ENCODE data around the gene ADAMTS2.

The ADAMTS2 gene

DNA sequence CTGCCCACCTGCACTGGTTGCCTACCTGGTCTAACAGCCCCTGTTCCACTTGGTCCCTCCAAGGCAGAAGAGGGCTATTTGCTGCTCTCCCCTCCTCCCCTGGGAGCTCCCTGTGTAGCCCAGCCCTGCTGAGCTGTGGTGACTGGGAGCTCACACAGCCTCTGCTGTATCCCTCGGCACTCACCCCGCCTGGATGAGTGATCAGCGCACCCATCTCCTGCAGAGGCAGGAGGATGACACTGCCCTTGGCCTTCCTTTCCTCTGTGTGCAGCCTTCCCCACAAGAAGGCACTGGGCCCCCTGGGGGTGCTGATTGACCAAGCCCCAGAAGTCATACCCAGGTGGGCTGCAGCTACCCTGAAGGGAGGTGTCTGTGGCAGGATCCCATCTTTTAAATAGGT, 134.2 kb downstream of the ADAMTS2 start:
- no peak for DNase-seq

DNA sequence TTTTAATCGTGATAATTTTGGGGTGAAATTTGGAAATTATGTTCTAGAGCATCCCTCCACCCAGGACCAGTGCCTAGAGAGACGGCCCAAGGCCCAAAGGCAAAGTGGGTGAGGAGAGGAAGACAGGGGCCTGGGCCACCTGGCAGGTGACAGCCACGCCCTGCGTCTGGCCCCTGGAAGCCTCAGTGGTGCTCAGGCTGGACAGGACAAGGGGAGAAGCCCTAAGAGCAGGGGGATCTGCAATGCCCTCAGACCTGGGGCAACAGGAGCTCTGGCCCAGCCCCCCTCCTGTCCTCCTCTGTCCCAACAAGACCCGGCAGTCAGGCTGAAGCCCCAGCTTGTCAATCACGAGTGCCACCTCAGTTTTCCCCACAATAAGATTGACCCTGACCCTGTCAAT, 134.8 kb downstream of the ADAMTS2 start:
- DNase-seq = no peak

GRCh38 chr5:179209359-179210150, 135.7 kb downstream of the ADAMTS2 start:
- no peak for DNase-seq

GRCh38 chr5:179208706-179209358, 136.4 kb downstream of the ADAMTS2 start:
- DNase-seq = no peak

DNA sequence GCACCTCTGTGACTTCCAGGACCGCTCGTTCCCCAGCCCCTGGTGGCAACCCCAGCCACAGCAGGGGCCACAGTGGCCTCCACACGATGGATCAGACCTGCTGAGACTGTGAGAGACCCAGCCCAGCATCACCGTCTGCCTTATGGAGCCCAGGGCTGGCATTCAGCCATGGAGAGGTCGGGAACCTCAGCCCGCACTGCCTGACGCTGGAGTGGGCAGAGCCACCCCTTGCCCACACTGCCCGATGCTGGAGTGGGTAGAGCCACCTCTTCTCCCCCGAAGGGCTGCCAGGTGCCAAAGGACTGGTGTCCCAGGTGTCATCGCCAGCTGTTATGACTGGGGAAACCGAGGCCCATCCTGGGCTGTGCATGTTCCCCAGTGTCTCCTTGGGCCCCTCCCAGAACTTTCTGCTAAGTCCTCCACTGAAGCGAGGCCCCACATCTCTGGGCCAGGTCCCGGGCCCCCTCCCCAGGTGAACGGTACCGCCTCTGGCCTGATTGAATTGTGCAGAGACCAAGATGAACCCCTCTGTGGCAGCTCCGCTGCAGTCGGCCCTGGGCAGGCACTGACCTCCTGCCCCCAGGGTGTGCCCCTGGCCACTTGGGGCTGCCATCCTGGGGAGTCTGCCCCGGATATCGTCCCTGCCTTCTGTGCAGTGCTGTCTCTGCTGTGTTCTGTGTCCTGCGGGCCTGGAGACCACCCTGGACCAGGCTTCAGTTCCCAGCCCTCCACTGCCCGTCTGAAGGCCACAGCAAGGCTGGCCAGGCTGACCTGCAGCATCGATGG, 137.1 kb downstream of the ADAMTS2 start:
- no peak for DNase-seq

- DNase-seq = no peak
Measured at GRCh38 chr5:179207470-179207869, 137.8 kb downstream of the ADAMTS2 start.

DNA sequence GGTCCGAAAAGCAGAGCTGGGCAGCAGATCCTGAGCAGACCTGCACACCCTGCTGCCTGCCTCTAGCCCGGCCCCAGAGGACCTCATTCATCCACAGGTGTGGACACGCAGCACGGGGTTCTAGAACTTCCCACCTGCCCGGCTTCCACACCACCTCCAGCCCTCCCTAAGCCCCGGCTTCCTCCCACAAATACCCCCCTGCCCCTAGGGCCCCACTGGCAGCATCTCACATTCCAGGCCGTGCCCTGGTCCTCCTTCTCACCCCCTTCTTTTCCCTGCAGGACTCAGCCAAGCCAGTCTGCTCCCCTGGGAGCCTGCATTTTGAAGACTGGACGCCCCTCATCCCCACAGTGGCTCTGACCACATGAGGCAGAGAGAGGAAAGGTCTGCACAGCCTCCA, 138.9 kb downstream of the ADAMTS2 start:
- DNase-seq = no peak

DNA sequence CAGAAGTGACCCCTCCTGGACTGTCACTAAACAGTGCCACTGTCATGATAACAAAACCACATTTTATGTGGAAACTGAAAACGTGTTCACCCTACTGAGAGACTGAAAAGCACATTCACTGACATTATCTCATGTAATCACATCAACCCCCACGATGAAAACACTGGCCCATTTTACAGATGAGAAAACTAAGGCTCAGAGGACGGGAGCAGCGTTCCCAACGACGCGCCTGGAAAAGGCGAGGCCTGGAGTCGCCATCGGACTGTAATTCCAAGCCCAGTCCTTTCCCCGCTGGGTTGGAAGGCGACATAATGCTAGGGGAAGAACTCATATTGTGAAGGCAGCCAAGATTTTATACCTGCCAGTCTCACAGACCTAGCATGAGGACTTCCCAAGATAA, 140.0 kb downstream of the ADAMTS2 start:
- DNase-seq = no peak

- no peak for DNase-seq
Measured at GRCh38 chr5:179204572-179204971, 140.7 kb downstream of the ADAMTS2 start.

- no peak for DNase-seq
Measured at GRCh38 chr5:179203248-179203647, 142.0 kb downstream of the ADAMTS2 start.

GRCh38 chr5:179201986-179202385, 143.3 kb downstream of the ADAMTS2 start:
- no peak for DNase-seq

GRCh38 chr5:179199246-179199645, 146.0 kb downstream of the ADAMTS2 start:
- DNase-seq = no peak

GRCh38 chr5:179198825-179199224, 146.4 kb downstream of the ADAMTS2 start:
- no peak for DNase-seq

DNA sequence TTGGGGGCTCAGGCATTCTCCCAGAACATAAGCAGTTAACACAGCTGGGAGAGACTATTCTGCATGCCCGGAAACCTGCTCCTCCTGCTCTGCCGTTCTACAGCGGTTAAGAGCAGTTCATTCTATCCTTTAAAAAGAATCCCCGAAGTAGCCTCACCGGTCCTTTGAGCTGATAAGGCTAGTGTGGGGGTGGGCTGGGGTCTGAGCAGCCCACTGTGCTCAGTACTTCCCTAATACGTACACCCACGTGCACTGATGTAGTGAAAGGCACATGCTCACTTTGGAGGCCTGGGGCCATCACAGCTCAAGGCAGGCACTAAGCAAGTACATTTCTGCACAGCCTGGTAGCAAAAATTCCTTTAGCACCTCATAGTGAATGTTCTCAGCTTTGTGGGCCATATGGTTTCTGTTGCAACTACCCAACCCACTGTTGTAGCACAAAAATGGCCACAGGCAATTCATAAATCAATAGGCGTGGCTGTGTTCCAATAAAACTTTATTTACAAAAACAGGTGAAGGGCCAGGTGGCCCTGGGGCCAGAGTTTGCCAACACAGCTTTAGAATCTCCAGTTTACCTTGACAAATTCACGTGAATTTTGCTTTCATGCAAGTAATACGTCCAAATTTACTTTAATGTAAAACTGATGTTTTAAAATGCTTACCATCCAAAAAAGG, 148.7 kb downstream of the ADAMTS2 start:
- DNase-seq = no peak

GRCh38 chr5:179195561-179196404, 149.5 kb downstream of the ADAMTS2 start:
- no peak for DNase-seq

GRCh38 chr5:179194941-179195381, 150.3 kb downstream of the ADAMTS2 start:
- DNase-seq = no peak

DNA sequence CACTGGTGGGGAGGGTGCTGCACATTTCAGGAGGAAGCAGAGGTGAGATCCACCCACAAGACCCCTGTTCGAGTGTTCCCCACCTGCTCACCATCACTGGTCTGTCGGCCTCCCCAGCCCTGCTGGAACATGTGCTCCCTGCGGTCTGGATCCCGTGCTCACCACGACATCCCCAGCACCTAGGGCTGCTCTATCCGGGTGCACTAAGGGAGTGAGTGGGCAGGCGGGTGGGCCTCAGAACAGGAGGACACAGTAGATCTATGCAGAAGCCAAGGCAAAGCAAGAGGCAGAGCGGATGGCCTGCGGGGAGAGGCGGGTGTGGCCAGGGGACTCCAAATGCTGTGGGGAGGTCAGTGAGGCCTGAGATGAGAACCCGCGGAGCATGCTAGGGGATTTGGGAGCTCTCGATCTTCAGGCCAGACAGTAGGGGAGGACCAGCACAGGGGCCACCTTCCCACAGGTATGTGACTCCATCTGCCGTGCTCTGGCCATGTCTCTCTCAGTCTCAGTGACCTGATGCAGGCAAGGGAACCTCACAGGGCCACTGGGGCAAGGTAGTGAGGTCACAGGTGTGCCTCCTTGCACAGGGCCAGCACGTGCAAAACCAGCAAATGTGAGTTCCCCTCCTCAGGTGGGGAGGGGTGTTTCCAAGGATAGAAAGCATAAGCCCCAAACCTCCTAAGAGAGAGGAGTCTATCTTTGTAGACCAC, 150.9 kb downstream of the ADAMTS2 start:
- no peak for DNase-seq

GRCh38 chr5:179193746-179194145, 151.5 kb downstream of the ADAMTS2 start:
- no peak for DNase-seq

- DNase-seq = no peak
Measured at GRCh38 chr5:179192891-179193470, 152.3 kb downstream of the ADAMTS2 start.

- no peak for DNase-seq
Measured at GRCh38 chr5:179192185-179192890, 152.9 kb downstream of the ADAMTS2 start.

Measured in COR-L47 (cell line).